ENCODE data around the gene FUCA1.

Gene FUCA1

GRCh38 chr1:23897083-23897482 lies 29.0 kb upstream of the FUCA1 start:
- DNase-seq (ENCODE audit: extremely low spot score), result no peak
- ChIA-PET POLR2A (interaction anchor here (0.7 to 1.0 kb wide), 2 partner anchors 10 to 119 kb away, joined by 3 read pairs; partner anchors contain the start of gene PITHD1), CTCF (interaction anchor here (0.5 to 1.1 kb wide), 3 partner anchors 48 to 302 kb away, joined by 3 read pairs; no protein-coding TSS in a partner anchor)
- TF ChIP-seq SP1 (IDR thresholded peaks at IDR 0.05), result no peak
- no peak for TF ChIP-seq FOXK2 (IDR thresholded peaks at IDR 0.05)
- no peak for TF ChIP-seq HDGF (IDR thresholded peaks at IDR 0.05; ENCODE audit: borderline replicate concordance)
- TF ChIP-seq ZNF384 (IDR thresholded peaks at IDR 0.05), result no peak
- TF ChIP-seq TARDBP (IDR thresholded peaks at IDR 0.05), result no peak
- TF ChIP-seq FOXM1 (IDR thresholded peaks at IDR 0.05; ENCODE audit: borderline replicate concordance), result no peak
- no peak for TF ChIP-seq FOXA1 (IDR thresholded peaks at IDR 0.05)

GRCh38 chr1:23896491-23896890 lies 28.4 kb upstream of the FUCA1 start:
- TF ChIP-seq PKNOX1 (IDR thresholded peaks at IDR 0.05) (no peak), FOXA1 (IDR thresholded peaks at IDR 0.05) (no peak), SUZ12 (IDR thresholded peaks at IDR 0.05) (no peak), L3MBTL2 (conservative IDR thresholded peaks at IDR 0.05) (no peak), FOXK2 (IDR thresholded peaks at IDR 0.05) (no peak)
- CTCF ChIA-PET, result interaction anchor here (0.5 to 1.1 kb wide), 3 partner anchors 47 to 302 kb away, joined by 3 read pairs; no protein-coding TSS in a partner anchor
- DNase-seq (ENCODE audit: extremely low spot score), result no peak
- POLR2A ChIA-PET, result interaction anchor here (0.7 to 1.0 kb wide), 2 partner anchors 10 to 119 kb away, joined by 3 read pairs; partner anchors contain the start of gene PITHD1

DNA sequence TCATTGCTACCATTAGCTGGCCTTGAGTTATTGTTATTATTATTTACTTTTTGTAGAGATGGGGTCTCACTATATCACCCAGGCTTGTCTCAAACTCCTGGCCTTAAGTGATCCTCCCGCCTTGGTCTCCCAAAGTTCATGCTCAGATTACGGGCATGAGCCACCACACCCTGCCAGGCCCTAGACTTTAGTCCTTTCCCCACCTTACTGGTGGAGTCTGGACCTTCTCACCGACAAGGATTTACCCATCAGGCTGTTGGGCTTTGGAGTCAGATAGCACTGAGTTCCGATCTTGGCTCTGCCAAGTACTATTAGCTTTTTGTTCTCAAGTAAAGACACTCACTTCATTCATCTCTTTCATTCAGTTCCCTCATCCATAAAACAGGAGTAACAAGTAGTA lies 27.9 kb upstream of the FUCA1 start:
- no peak for DNase-seq (ENCODE audit: extremely low spot score)
- ChIA-PET POLR2A (no interaction called here), CTCF (interaction anchor here (1.1 kb wide), 1 partner anchor 303 kb away, joined by 3 read pairs; no protein-coding TSS in a partner anchor)
- TF ChIP-seq ARNT (IDR thresholded peaks at IDR 0.05) (no peak), ZNF384 (IDR thresholded peaks at IDR 0.05) (no peak), CTBP1 (IDR thresholded peaks at IDR 0.05; ENCODE audit: borderline replicate concordance) (no peak), FOXK2 (IDR thresholded peaks at IDR 0.05) (no peak), SUZ12 (IDR thresholded peaks at IDR 0.05) (no peak), L3MBTL2 (conservative IDR thresholded peaks at IDR 0.05) (no peak), FOXM1 (IDR thresholded peaks at IDR 0.05; ENCODE audit: borderline replicate concordance) (no peak), HDGF (IDR thresholded peaks at IDR 0.05; ENCODE audit: borderline replicate concordance) (no peak), PKNOX1 (IDR thresholded peaks at IDR 0.05) (no peak), ELF4 (IDR thresholded peaks at IDR 0.05) (no peak), FOXA1 (IDR thresholded peaks at IDR 0.05) (no peak)

GRCh38 chr1:23895082-23895481 lies 27.0 kb upstream of the FUCA1 start:
- POLR2A ChIA-PET, result no interaction called here
- CTCF ChIA-PET, result no interaction called here
- TF ChIP-seq SP1 (IDR thresholded peaks at IDR 0.05), result no peak
- DNase-seq (ENCODE audit: extremely low spot score), result no peak

DNA sequence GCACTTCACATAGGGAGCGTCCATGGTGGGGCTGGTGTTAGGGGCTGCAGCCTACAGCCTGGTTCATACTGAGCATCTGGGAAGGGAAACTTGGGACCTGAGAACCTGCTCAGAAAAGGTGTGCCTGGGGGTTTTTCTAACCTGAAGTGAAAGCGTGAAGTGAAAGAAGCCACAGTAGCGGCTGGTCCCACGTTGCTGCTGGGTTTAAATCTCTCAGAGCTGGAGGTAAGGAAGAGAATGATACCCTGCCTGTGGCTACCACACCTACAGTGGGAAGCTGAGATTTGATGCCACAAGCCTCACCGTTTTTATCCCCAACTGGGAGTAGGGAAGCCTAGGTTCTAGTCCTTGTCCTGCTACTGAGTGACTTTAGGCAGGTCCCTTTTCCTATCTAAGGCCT lies 21.0 kb upstream of the FUCA1 start:
- POLR2A ChIA-PET, result no interaction called here
- TF ChIP-seq ARNT (IDR thresholded peaks at IDR 0.05) (no peak), SP1 (IDR thresholded peaks at IDR 0.05) (no peak)
- CTCF ChIA-PET, result no interaction called here

GRCh38 chr1:23885222-23885621 lies 17.1 kb upstream of the FUCA1 start:
- no peak for TF ChIP-seq SP1 (IDR thresholded peaks at IDR 0.05)
- no peak for TF ChIP-seq FOXA1 (IDR thresholded peaks at IDR 0.05)
- no peak for TF ChIP-seq HDGF (IDR thresholded peaks at IDR 0.05; ENCODE audit: borderline replicate concordance)
- TF ChIP-seq BHLHE40 (IDR thresholded peaks at IDR 0.05; ENCODE audit: borderline replicate concordance), result no peak
- no peak for TF ChIP-seq FOXM1 (IDR thresholded peaks at IDR 0.05; ENCODE audit: borderline replicate concordance)
- TF ChIP-seq NFRKB (IDR thresholded peaks at IDR 0.05), result no peak
- TF ChIP-seq TARDBP (IDR thresholded peaks at IDR 0.05), result no peak
- no peak for TF ChIP-seq SUZ12 (IDR thresholded peaks at IDR 0.05)
- no peak for TF ChIP-seq ZNF384 (IDR thresholded peaks at IDR 0.05)
- TF ChIP-seq CTBP1 (IDR thresholded peaks at IDR 0.05; ENCODE audit: borderline replicate concordance), result no peak
- TF ChIP-seq PKNOX1 (IDR thresholded peaks at IDR 0.05), result no peak
- no peak for TF ChIP-seq ELF4 (IDR thresholded peaks at IDR 0.05)
- no peak for TF ChIP-seq L3MBTL2 (conservative IDR thresholded peaks at IDR 0.05)
- TF ChIP-seq FOXK2 (IDR thresholded peaks at IDR 0.05), result no peak
- CTCF ChIA-PET, result no interaction called here
- no peak for DNase-seq (ENCODE audit: extremely low spot score)
- POLR2A ChIA-PET, result no interaction called here

More for the DNA sequence above, 21.0 kb upstream of the FUCA1 start:
- DNase-seq (ENCODE audit: extremely low spot score), result no peak

- POLR2A ChIA-PET, result no interaction called here
- DNase-seq (ENCODE audit: extremely low spot score), result no peak
- TF ChIP-seq ELF4 (IDR thresholded peaks at IDR 0.05) (no peak), FOXA1 (IDR thresholded peaks at IDR 0.05) (no peak), ZNF384 (IDR thresholded peaks at IDR 0.05) (no peak), ARNT (IDR thresholded peaks at IDR 0.05) (no peak), L3MBTL2 (conservative IDR thresholded peaks at IDR 0.05) (no peak), TARDBP (IDR thresholded peaks at IDR 0.05) (no peak), PKNOX1 (IDR thresholded peaks at IDR 0.05) (no peak)
- CTCF ChIA-PET, result no interaction called here
These were observed 14.7 kb upstream of the FUCA1 start for GRCh38 chr1:23882746-23883145.
